BE2C (cell line): ENCODE results near the gene CRABP2.
A peak's percentile ranks its signal among the peaks of the same experiment; 100 is the strongest.

Experiments
- DNase-seq: peaks from one replicate; pipeline ENCODE4 v3.0.0-alpha.2; 2020
- H3K27me3 ChIP-seq: fragments of 250-450 bp; sonication (Bioruptor Pico); 2 replicates; pipeline ENCODE4 v1.5.1; 2020; ENCODE audit warnings: mild to moderate bottlenecking
- H3K36me3 ChIP-seq: fragments of 250-450 bp; sonication (Bioruptor Pico); 2 replicates; pipeline ENCODE4 v1.5.1; 2020; ENCODE audit warnings: mild to moderate bottlenecking
- H3K4me1 ChIP-seq: fragments of 250-450 bp; sonication (Bioruptor Pico); 2 replicates; pipeline ENCODE4 v1.5.1; 2020
- H3K4me3 ChIP-seq: 2 replicates; pipeline ENCODE4 v1.5.1; 2011; ENCODE audit warnings: low read depth, low read length
- H3K9me3 ChIP-seq: fragments of 250-450 bp; sonication (Bioruptor Pico); 2 replicates; pipeline ENCODE4 v1.5.1; 2020
- CTCF ChIP-seq: IDR thresholded peaks from 2 replicates; pipeline ENCODE4 v1.5.1; 2012; ENCODE audit warnings: mild to moderate bottlenecking, low read depth, low read length

The CRABP2 gene

GRCh38 chr1:156740237-156740740 is 34.9 kb upstream of the CRABP2 start:
- Histone ChIP-seq H3K9me3 (no peaks in the 10 kb centered on the region), H3K4me1 (no peaks in the 10 kb centered on the region), H3K36me3 (peaks cover 43% of the 10 kb centered on the region), H3K4me3 (peak overlapping the region; percentile 96), H3K27me3 (no peaks in the 10 kb centered on the region)
- DNase-seq: no peak
- TF ChIP-seq CTCF: no peak

GRCh38 chr1:156738916-156739315 is 33.5 kb upstream of the CRABP2 start:
- no peaks in the 10 kb centered on the region for H3K9me3 ChIP-seq

GRCh38 chr1:156738407-156738806 is 33.0 kb upstream of the CRABP2 start:
- no peaks in the 10 kb centered on the region for H3K27me3 ChIP-seq
- DNase-seq: no peak
- no peak for TF ChIP-seq CTCF
- no peaks in the 10 kb centered on the region for H3K4me1 ChIP-seq
- no peaks in the 10 kb centered on the region for H3K9me3 ChIP-seq
- H3K36me3 ChIP-seq: peaks cover 28% of the 10 kb centered on the region
- no peak overlapping the region for H3K4me3 ChIP-seq

More at GRCh38 chr1:156738916-156739315, 33.5 kb upstream of the CRABP2 start:
- Histone ChIP-seq H3K27me3 (no peaks in the 10 kb centered on the region), H3K4me3 (no peak overlapping the region), H3K4me1 (no peaks in the 10 kb centered on the region), H3K36me3 (peaks cover 33% of the 10 kb centered on the region)
- no peak for DNase-seq
- TF ChIP-seq CTCF: no peak

- no peak for DNase-seq
- no peaks in the 10 kb centered on the region for H3K9me3 ChIP-seq
- peaks cover 17% of the 10 kb centered on the region for H3K36me3 ChIP-seq
- TF ChIP-seq CTCF: no peak
- no peaks in the 10 kb centered on the region for H3K27me3 ChIP-seq
- H3K4me3 ChIP-seq: no peak overlapping the region
- no peaks in the 10 kb centered on the region for H3K4me1 ChIP-seq
Observed at GRCh38 chr1:156733989-156734584, 28.7 kb upstream of the CRABP2 start.

- Histone ChIP-seq H3K27me3 (no peaks in the 10 kb centered on the region), H3K36me3 (peaks cover 25% of the 10 kb centered on the region), H3K9me3 (no peaks in the 10 kb centered on the region), H3K4me1 (peaks cover 6% of the 10 kb centered on the region), H3K4me3 (peak within 1 kb of the TSS; percentile 94)
- no peak for TF ChIP-seq CTCF
- DNase-seq: peak; percentile 95
Observed at GRCh38 chr1:156728599-156729462, 23.4 kb upstream of the CRABP2 start, which contains the start of gene ISG20L2. TSS of gene ISG20L2 (minus strand) at chr1:156728766. CDS start at chr1:156727652, 1,114 bp downstream.
